Endothelial cell of umbilical vein (primary cell): ENCODE results near the gene URGCP. TPM values are rescaled to one million over a fixed set of nuclear protein-coding genes. Genes with fewer than 3 reads are reported as not detected.

Experiments
- BruUV-seq: library from RNA; stranded (reverse); fragments of 400-500 nt; replicated peaks from 2 replicates; lab custom pipeline; 2021; lab: Mats Ljungman, UMichigan
- CTCF ChIA-PET: fragments of 300-600, 350-600 bp; sonication (Branson Sonifier 250); formaldehyde crosslinking; loops from one replicate; lab custom pipeline; 2021; ENCODE audit warnings: antibody characterized with exemption, inconsistent platforms; lab: Charles Lee
- POLR2A ChIA-PET: fragments of 300-600, 350-600 bp; sonication (Branson Sonifier 250); formaldehyde crosslinking; loops from one replicate; lab custom pipeline; 2021; ENCODE audit warnings: antibody characterized with exemption, inconsistent platforms; lab: Charles Lee
- DNase-seq: peaks from one replicate; pipeline ENCODE4 v3.0.0-alpha.2; 2011; ENCODE audit warnings: low read depth, low spot score
- FAIRE-seq: peaks from 2 replicates; lab custom pipeline; 2011; peaks lifted over from hg19 to GRCh38; lab: Jason Lieb, UNC
- H2AFZ ChIP-seq: 2 replicates; pipeline ENCODE4 v1.6.0; 2012; ENCODE audit warnings: low read depth, low read length, control low read depth, inconsistent platforms
- H3K27ac ChIP-seq: 2 replicates; pipeline ENCODE4 v1.5.1; 2011; ENCODE audit warnings: low read depth, mild to moderate bottlenecking, control low read depth, low read length, moderate library complexity; ENCODE audit not compliant: insufficient read depth
- H3K27me3 ChIP-seq, 2 experiments: 2 replicates each; pipeline versions ENCODE4 v1.6.0 to v1.6.1; 2011; ENCODE audit warnings: low read length in 2 of 2, mixed read lengths in 1 of 2; ENCODE audit not compliant: control insufficient read depth in 2 of 2, insufficient read depth in 2 of 2
- H3K36me3 ChIP-seq, 2 experiments: 2 replicates in 1 of 2; 3 replicates in 1 of 2; pipeline ENCODE4 v1.5.1; 2011; ENCODE audit warnings: low read length in 2 of 2, mild to moderate bottlenecking in 1 of 2, moderate library complexity in 1 of 2; ENCODE audit not compliant: control insufficient read depth in 2 of 2, insufficient read depth in 2 of 2; ENCODE audit errors: extremely low read depth in 1 of 2
- H3K4me1 ChIP-seq: 3 replicates; pipeline ENCODE4 v1.5.1; 2011; ENCODE audit warnings: mild to moderate bottlenecking, low read length; ENCODE audit not compliant: control insufficient read depth, insufficient read depth; ENCODE audit errors: extremely low read depth
- H3K4me2 ChIP-seq: 2 replicates; pipeline ENCODE4 v1.6.1; 2011; ENCODE audit warnings: low read length, control low read depth, mixed read lengths; ENCODE audit not compliant: insufficient read depth
- H3K4me3 ChIP-seq, 3 experiments: fragments of 200-600 bp in 1 of 3; sonication (generic), shearing (Covaris generic) in 1 of 3; replicated peaks in 1 of 3; 2 replicates each; pipeline ENCODE4 v1.5.1; 2011 to 2016; ENCODE audit warnings: control low read depth in 3 of 3, low read length in 3 of 3, mild to moderate bottlenecking in 2 of 3, inconsistent platforms in 1 of 3, low read depth in 1 of 3, moderate library complexity in 1 of 3; ENCODE audit not compliant: insufficient read depth in 1 of 3
- H3K79me2 ChIP-seq: 2 replicates; pipeline ENCODE4 v1.6.0; 2012; ENCODE audit warnings: low read length, inconsistent platforms; ENCODE audit not compliant: control insufficient read depth, insufficient read depth
- H3K9ac ChIP-seq: replicated peaks from 2 replicates; pipeline ENCODE3; 2011; ENCODE audit warnings: low read length, control low read depth; ENCODE audit not compliant: insufficient read depth; ENCODE audit errors: extremely low read depth
- H3K9me1 ChIP-seq: replicated peaks from 3 replicates; pipeline ENCODE4 v1.6.0; 2011; ENCODE audit warnings: mild to moderate bottlenecking, low read length; ENCODE audit not compliant: control insufficient read depth, insufficient read depth; ENCODE audit errors: extremely low read depth
- H3K9me3 ChIP-seq: replicated peaks from 2 replicates; pipeline ENCODE4 v1.5.1; 2012; ENCODE audit warnings: low read length, inconsistent platforms; ENCODE audit not compliant: control insufficient read depth, insufficient read depth
- H4K20me1 ChIP-seq: replicated peaks from 2 replicates; pipeline ENCODE3; 2011; ENCODE audit warnings: mild to moderate bottlenecking, low read length; ENCODE audit not compliant: control insufficient read depth, insufficient read depth; ENCODE audit errors: extremely low read depth
- EZH2 ChIP-seq: IDR thresholded peaks from 2 replicates; pipeline ENCODE4 v1.6.1; 2012; ENCODE audit warnings: borderline replicate concordance, low read depth, mild to moderate bottlenecking, moderate library complexity, low read length, inconsistent platforms; ENCODE audit not compliant: severe bottlenecking
- GATA2 ChIP-seq: IDR thresholded peaks from 2 replicates; pipeline ENCODE4 v1.7.0; 2011; ENCODE audit warnings: low read depth, mild to moderate bottlenecking, moderate library complexity, mixed read lengths, low read length; ENCODE audit not compliant: insufficient read length, insufficient read depth
- JUN ChIP-seq: IDR thresholded peaks from 2 replicates; pipeline ENCODE4 v1.6.1; 2011; ENCODE audit warnings: borderline replicate concordance, low read depth; ENCODE audit not compliant: insufficient read length, insufficient read depth
- MYC ChIP-seq: IDR thresholded peaks from one replicate; pipeline ENCODE4 v1.6.1; 2011; ENCODE audit warnings: mild to moderate bottlenecking, low read depth, low read length
- POLR2A ChIP-seq: IDR thresholded peaks from 2 replicates; pipeline ENCODE4 v1.6.1; 2012; ENCODE audit warnings: low read depth, mild to moderate bottlenecking, control low read depth, low read length
- POLR2AphosphoS5 ChIP-seq: IDR thresholded peaks from 2 replicates; pipeline ENCODE4 v1.6.1; 2012; ENCODE audit warnings: low read depth, mild to moderate bottlenecking, control low read depth, low read length, moderate library complexity; ENCODE audit not compliant: insufficient read depth
- dilution Hi-C: fragments of 300-500 bp; cut with MboI; formaldehyde crosslinking; loops from one replicate; pipeline ENCODE4 v1.15.0; 2019; ENCODE audit warnings: low sequenced_read_pairs; ENCODE audit not compliant: extremely low pct_ligation_motif_present
- intact Hi-C: fragments of 100-400 bp; cut with micrococcal nuclease; formaldehyde crosslinking; loops from one replicate; pipeline ENCODE4 v1.10.0; 2022
- polyA plus RNA-seq, 4 experiments: library from polyadenylated mRNA; depleted of rRNA in 3 of 4; stranded (reverse) in 3 of 4; unstranded in 1 of 4; fragments of >200 nt; gene quantifications; 2 replicates each; pipeline versions ENCODE4 v1.2.1 to v1.2.3, GENCODE V29; 2011 to 2012; ENCODE audit warnings: missing spikeins in 1 of 4
- total RNA-seq: library from RNA; stranded (reverse); gene quantifications from 2 replicates; pipeline ENCODE4 v1.2.3, GENCODE V29; 2021
- TF ChIP-seq, protein P1 (sequence below), 2 donors: IDR thresholded peaks; 1 replicate in 1 of 2; 2 replicates in 1 of 2; pipeline ENCODE4 v1.5.1; 2011; ENCODE audit warnings: low read length in 2 of 2, mild to moderate bottlenecking in 2 of 2, moderate library complexity in 2 of 2, control low read depth in 1 of 2, inconsistent platforms in 1 of 2, low read depth in 1 of 2; ENCODE audit not compliant: insufficient read depth in 1 of 2; ENCODE audit errors: extremely low read depth in 1 of 2

URGCP gene
- total and polyA plus RNA-seq, 2 donors (not counting 3 experiments of a cell fraction or from before 2014, with no cell fraction given) = 13.1 to 25.3 TPM

DNA sequence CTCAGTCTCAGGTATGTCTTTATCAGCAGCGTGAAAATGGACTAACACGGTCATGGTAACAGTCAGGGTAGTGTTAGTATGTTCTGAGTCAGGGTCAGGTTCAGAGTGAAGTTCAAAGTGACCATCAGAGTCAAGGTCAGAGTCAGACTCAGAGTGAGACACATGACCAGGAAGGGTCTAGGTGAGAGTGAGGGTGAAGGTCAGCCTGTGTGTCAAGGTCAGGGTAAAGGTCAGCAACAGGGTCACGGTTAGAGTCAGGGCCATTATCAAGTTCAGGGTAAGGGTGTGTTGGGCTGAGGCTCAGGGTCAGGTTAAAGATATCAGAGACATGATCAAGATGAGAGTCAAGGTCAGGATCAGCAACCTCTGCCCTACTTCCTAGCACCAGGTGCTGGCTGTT is 41.1 kb downstream of the URGCP start:
- peaks cover 11% of the 10 kb centered on the region for H3K4me1 ChIP-seq
- H3K4me3 ChIP-seq = no peak overlapping the region
- H3K9me1 ChIP-seq = no peaks in the 10 kb centered on the region
- FAIRE-seq = no peak
- no peaks in the 10 kb centered on the region for H3K9me3 ChIP-seq
- H3K27me3 ChIP-seq = peaks cover 2 to 4% of the 10 kb centered on the region in 2 experiments
- ChIA-PET POLR2A (interaction anchor here (0.7 kb wide), 1 partner anchor 44 kb away, joined by 3 read pairs; no protein-coding TSS in a partner anchor), CTCF (no interaction called here)
- H4K20me1 ChIP-seq = no peaks in the 10 kb centered on the region
- intact Hi-C loops = no loop called here
- BruUV-seq = no TSS peak
- H3K4me2 ChIP-seq = no peak overlapping the region
- peaks cover 3 to 9% of the 10 kb centered on the region in 2 experiments for H3K36me3 ChIP-seq
- dilution Hi-C loops = no loop called here
- no peaks in the 10 kb centered on the region for H3K79me2 ChIP-seq
- no peak for TF ChIP-seq POLR2A
- no peak for TF ChIP-seq GATA2
- TF ChIP-seq MYC = no peak
- TF ChIP-seq, protein P1, sequence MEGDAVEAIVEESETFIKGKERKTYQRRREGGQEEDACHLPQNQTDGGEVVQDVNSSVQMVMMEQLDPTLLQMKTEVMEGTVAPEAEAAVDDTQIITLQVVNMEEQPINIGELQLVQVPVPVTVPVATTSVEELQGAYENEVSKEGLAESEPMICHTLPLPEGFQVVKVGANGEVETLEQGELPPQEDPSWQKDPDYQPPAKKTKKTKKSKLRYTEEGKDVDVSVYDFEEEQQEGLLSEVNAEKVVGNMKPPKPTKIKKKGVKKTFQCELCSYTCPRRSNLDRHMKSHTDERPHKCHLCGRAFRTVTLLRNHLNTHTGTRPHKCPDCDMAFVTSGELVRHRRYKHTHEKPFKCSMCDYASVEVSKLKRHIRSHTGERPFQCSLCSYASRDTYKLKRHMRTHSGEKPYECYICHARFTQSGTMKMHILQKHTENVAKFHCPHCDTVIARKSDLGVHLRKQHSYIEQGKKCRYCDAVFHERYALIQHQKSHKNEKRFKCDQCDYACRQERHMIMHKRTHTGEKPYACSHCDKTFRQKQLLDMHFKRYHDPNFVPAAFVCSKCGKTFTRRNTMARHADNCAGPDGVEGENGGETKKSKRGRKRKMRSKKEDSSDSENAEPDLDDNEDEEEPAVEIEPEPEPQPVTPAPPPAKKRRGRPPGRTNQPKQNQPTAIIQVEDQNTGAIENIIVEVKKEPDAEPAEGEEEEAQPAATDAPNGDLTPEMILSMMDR (IDR thresholded peaks at IDR 0.05; ENCODE audit: extremely low read depth in 1 of 2, insufficient read depth in 1 of 2, low read depth in 1 of 2, low read length in 2 of 2) = no peak
- TF ChIP-seq POLR2AphosphoS5 = no peak
- no peak for TF ChIP-seq JUN
- no peak for TF ChIP-seq EZH2
- no peak overlapping the region for H2AFZ ChIP-seq
- no peak overlapping the region for H3K9ac ChIP-seq
- no peak overlapping the region for H3K27ac ChIP-seq
- DNase-seq = no peak
